Measurements from ENCODE around the gene NPAS3.

NPAS3 gene

GRCh38 chr14:33642691-33643244 lies 704.1 kb downstream of the NPAS3 start:
- DNase-seq (ENCODE audit: low read depth) = no peak

- DNase-seq (ENCODE audit: low read depth) = no peak
These were observed 704.9 kb downstream of the NPAS3 start for GRCh38 chr14:33643426-33644181.

DNA sequence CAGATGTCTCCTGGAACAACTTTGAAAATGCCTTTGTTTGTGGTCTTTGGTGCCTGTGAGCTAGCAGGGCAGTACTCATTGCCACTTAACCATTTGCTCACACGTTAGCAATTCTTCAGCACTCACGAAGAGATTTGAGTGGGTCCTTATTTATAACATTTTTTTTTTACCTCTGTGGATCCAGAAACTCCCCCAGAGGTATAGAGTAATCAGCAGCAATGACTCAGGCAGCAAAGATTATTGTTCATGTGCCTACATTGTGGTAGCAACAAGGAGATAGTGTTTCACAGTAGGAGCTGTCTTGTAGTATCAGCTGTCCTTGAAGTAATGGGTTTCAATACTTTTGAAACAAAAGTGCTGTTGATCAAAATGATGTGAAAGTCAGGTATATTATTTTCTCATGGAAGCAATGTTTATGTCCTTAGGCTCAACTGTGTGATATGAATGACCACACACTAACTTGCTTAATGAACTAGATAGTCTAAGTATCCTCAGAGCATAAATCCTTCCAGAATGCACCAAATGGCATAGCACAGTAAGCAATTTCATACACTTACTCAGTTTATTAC lies 708.1 kb downstream of the NPAS3 start:
- DNase-seq (ENCODE audit: low read depth) = no peak

DNA sequence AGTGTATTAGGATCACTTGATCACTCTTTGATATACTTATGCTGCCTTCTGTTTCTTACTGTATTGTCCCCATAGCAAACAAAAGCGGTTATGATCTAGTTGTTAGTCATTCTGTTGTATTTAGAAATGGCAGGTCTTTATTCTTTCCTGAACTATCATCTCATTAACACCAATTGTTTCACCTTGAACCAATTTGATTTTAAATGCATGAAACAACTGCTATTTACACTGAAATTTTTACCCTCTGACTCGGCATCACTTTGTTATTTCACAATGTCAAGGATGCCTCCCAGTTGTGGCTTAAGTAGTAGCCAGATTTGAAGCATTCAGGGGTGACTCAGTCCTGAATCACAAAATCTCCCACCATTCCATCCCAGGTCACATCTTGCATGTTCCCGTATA lies 708.7 kb downstream of the NPAS3 start:
- DNase-seq (ENCODE audit: low read depth) = no peak

- no peak for DNase-seq (ENCODE audit: low read depth)
These were observed 711.8 kb downstream of the NPAS3 start for GRCh38 chr14:33650430-33650829.

- no peak for DNase-seq (ENCODE audit: low read depth)
These were observed 714.1 kb downstream of the NPAS3 start for GRCh38 chr14:33652566-33653307.

DNA sequence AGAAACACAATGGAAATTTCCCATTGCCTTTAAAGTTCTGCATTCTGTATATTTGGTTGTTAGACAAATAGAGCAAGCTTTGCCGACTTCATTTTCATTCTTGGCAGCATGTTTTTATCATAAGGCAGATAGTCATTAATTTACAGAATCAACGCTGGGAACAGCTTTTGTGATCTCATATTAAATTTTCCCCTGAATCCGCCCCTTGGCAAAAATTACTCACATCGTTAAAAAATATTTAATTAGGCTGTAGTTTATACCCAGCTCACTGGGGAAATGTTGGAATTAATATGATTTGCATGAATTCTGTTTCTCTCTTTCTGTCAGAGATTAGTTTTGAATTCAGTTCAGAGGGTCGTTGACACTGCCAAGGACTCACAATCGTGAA lies 714.6 kb downstream of the NPAS3 start:
- no peak for DNase-seq (ENCODE audit: low read depth)

GRCh38 chr14:33655421-33655820 lies 716.7 kb downstream of the NPAS3 start:
- DNase-seq (ENCODE audit: low read depth) = no peak

DNA sequence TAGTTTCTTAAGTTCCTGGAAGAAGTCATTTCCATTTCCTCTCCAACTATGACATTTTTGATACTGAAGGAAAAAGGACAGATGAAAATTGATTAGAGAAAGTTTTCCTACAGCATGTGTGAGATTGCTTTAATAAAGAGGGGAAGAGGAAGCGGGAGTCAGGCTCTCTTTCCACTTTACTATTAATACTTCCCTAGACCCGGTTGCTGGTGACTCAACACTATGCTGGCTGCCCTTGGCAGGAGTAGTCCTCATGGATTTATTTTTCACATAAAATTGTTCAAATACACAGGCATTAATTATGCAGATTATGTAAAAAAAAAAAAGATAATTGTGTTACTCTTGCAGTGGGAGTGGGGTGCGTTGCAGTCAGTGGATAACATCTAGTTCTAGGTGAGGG lies 718.8 kb downstream of the NPAS3 start:
- DNase-seq (ENCODE audit: low read depth) = no peak

GRCh38 chr14:33660248-33660647 lies 721.6 kb downstream of the NPAS3 start:
- no peak for DNase-seq (ENCODE audit: low read depth)

GRCh38 chr14:33661101-33661500 lies 722.4 kb downstream of the NPAS3 start:
- DNase-seq (ENCODE audit: low read depth) = no peak

DNA sequence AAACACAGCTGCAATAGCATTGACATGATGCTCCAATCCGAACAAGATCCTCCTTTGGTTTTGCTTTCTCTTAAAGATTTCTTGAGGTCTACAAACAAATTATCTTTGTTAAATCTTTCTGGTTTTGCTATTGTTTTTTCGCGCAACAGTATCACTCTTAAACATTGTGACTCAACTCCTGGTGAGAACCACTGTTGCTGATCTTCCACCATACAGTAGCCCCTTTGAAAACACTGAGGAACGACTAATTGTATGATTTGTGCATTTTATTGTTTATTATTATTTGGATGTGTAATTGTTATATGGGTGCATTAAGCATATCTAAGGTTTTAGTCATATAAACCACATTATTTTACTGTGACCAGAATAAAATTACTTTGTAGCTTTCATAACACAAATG lies 729.4 kb downstream of the NPAS3 start:
- no peak for DNase-seq (ENCODE audit: low read depth)

DNA sequence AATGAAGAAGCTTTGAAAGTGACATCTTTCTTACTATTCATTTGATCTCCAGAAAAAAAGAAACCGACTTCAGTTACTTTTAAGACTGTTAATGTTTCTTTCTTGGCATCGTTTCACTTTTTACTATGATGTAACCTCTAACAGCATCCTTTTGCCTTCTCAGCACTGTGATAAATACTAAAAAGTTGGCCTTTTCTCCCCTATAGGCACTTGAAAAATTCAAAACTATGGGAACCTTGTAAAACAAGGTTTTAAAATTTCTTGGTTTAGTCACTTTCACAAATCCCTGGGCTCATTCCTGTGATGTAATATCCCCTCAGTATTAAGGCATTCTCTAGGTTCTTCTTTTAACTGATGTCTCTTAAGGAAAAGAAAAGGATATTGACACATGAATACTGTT lies 730.4 kb downstream of the NPAS3 start:
- no peak for DNase-seq (ENCODE audit: low read depth)

GRCh38 chr14:33670235-33670634 lies 731.6 kb downstream of the NPAS3 start:
- no peak for DNase-seq (ENCODE audit: low read depth)

- DNase-seq (ENCODE audit: low read depth) = no peak
These were observed 732.9 kb downstream of the NPAS3 start for GRCh38 chr14:33671556-33671955.

DNA sequence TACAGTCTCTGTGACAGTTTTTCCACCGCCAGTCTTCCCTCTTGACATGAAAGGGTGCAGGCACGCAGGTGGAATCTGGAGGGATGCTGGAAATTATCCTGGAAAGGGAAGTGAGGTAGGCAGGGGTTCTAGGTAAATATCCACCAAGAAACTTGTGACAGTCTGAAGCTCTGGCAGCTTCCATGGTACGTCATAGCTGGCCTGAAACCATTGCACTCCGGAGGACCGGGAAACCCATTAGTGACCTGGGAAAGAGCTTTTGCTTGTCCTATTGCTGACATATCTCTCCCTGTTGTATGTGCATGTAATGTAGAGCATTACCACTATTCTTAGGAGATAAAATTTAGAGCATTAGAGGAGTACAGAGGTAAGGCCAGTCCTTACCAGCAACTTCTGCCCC lies 736.2 kb downstream of the NPAS3 start:
- no peak for DNase-seq (ENCODE audit: low read depth)

DNA sequence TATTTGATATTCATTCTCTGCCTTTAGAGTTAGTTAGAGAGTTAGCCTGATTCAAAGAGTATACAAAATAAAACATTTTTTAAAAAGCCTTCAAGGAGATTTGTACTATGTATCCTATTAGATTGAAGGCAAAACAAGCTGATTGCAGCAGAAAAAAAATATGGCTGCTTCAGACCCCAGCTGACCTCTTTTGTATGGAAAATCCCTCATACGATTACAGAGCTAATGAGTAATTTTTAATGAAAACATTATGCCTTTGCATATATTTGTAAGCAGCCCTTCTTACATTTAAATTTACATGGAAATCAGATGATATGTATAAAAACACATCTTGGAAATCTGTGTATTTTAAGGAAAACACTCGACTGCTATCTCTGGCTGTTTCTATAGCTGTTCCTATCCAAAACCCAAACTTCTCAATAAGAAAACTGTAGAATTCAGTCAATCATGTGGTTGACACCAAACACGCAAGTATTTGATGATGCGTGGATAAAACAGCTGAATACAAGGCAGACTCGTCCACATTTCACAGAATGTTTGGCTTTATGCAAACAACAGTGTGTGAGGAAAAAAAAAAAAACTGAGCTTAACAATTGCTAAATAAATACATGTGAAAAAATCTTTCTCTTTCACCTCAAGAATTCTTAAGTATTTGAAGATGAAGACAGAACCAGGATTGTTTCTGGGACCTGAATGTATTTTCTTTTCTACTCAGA lies 736.9 kb downstream of the NPAS3 start:
- DNase-seq (ENCODE audit: low read depth) = no peak

GRCh38 chr14:33676135-33676566 lies 737.5 kb downstream of the NPAS3 start:
- DNase-seq (ENCODE audit: low read depth) = no peak

- no peak for DNase-seq (ENCODE audit: low read depth)
These were observed 738.2 kb downstream of the NPAS3 start for GRCh38 chr14:33676891-33677290.

DNA sequence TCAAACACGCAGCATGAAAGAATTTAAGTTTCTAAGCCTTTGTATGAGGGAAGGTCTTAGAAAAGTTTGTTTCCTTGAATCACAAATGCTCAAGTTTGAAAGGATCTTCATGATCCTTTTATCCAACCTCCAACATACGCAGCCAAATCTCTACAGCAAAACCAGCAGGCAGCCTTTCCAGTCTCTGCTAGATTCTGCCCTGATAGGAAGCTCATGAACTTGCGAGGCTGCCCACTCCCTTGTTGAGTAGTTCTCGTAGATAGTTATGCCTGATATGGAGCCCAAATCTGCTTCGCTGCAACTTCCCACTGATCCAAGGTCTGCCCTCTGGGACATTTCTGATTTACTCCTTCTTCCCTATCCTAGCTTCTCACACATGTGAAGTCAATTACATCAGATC lies 739.3 kb downstream of the NPAS3 start:
- no peak for DNase-seq (ENCODE audit: low read depth)

DNA sequence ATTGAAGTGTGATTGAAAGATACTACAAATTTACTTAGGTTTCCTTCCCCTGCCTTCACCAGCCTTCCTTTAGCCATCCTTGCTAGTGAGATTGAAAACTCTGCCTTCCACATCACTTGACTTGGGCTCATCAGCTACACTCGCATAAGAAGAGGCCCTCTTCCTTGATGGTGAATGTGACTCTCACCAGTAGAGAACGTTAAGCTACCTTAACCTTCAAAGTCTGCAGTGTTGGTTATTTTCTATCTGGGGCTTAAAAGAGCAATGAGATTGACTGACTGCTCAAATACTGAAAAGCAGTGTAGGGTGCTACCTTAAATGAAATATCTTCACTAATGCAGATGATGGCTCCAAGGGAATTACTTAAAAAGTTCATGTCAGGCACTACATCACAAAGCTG lies 740.3 kb downstream of the NPAS3 start:
- DNase-seq (ENCODE audit: low read depth) = no peak

- DNase-seq (ENCODE audit: low read depth) = no peak
These were observed 741.0 kb downstream of the NPAS3 start for GRCh38 chr14:33679461-33680225.
